Measurements from ENCODE around the gene COQ8A.

GRCh38 chr1:226972931-226973330 lies 32.8 kb downstream of the COQ8A start:
- no peak for TF ChIP-seq CTCF (IDR thresholded peaks at IDR 0.05)
- no peak for TF ChIP-seq POLR2A (IDR thresholded peaks at IDR 0.05; ENCODE audit: low read depth)
- TF ChIP-seq POLR2AphosphoS5 (IDR thresholded peaks at IDR 0.05): no peak

Measured in esophagus muscularis mucosa (tissue), 3 donors.